ENCODE results near the gene SFT2D1. TPM values are rescaled to one million over a fixed set of nuclear protein-coding genes. Genes with fewer than 3 reads are reported as not detected.

Gene SFT2D1
- total RNA-seq, 6 experiments from 2014 or later: 44.8 to 56.5 (median 47.3) TPM

- DNase-seq: no peak
- no peak for TF ChIP-seq CTCF (IDR thresholded peaks at IDR 0.05)
- H3K27me3 Mint-ChIP-seq (ENCODE audit: insufficient read depth): peaks cover 14% of the 10 kb centered on the region
- no peak overlapping the region for H3K4me3 Mint-ChIP-seq
- H3K27ac Mint-ChIP-seq: no peak overlapping the region
- H3K36me3 Mint-ChIP-seq (ENCODE audit: low read depth): no peaks in the 10 kb centered on the region
- no peaks in the 10 kb centered on the region for H3K9me3 Mint-ChIP-seq
- H3K4me1 Mint-ChIP-seq (ENCODE audit: low read depth): no peaks in the 10 kb centered on the region
These were observed 41.9 kb downstream of the SFT2D1 start for GRCh38 chr6:166300357-166300987.

- H3K27me3 Mint-ChIP-seq (ENCODE audit: insufficient read depth): peaks cover 16% of the 10 kb centered on the region
- no peaks in the 10 kb centered on the region for H3K36me3 Mint-ChIP-seq (ENCODE audit: low read depth)
- DNase-seq: no peak
- no peaks in the 10 kb centered on the region for H3K4me1 Mint-ChIP-seq (ENCODE audit: low read depth)
- no peak overlapping the region for H3K4me3 Mint-ChIP-seq
- no peak overlapping the region for H3K27ac Mint-ChIP-seq
- no peak for TF ChIP-seq CTCF (IDR thresholded peaks at IDR 0.05)
- H3K9me3 Mint-ChIP-seq: no peaks in the 10 kb centered on the region
These were observed 44.7 kb downstream of the SFT2D1 start for GRCh38 chr6:166297606-166298005.

GRCh38 chr6:166296035-166296883, 46.1 kb downstream of the SFT2D1 start:
- peaks cover 18% of the 10 kb centered on the region for H3K27me3 Mint-ChIP-seq (ENCODE audit: insufficient read depth)
- no peaks in the 10 kb centered on the region for H3K4me1 Mint-ChIP-seq (ENCODE audit: low read depth)
- H3K36me3 Mint-ChIP-seq (ENCODE audit: low read depth): no peaks in the 10 kb centered on the region
- H3K4me3 Mint-ChIP-seq: no peak overlapping the region
- no peak for DNase-seq
- no peak overlapping the region for H3K27ac Mint-ChIP-seq
- no peaks in the 10 kb centered on the region for H3K9me3 Mint-ChIP-seq
- no peak for TF ChIP-seq CTCF (IDR thresholded peaks at IDR 0.05)

GRCh38 chr6:166293731-166294584, 48.4 kb downstream of the SFT2D1 start:
- Mint-ChIP-seq H3K9me3 (peaks cover 6% of the 10 kb centered on the region; the same call in 1 of the 2 replicates), H3K27ac (no peak overlapping the region), H3K36me3 (ENCODE audit: low read depth) (no peaks in the 10 kb centered on the region), H3K27me3 (ENCODE audit: insufficient read depth) (peaks cover 18% of the 10 kb centered on the region), H3K4me3 (no peak overlapping the region), H3K4me1 (ENCODE audit: low read depth) (no peaks in the 10 kb centered on the region)
- no peak for TF ChIP-seq CTCF (IDR thresholded peaks at IDR 0.05)
- no peak for DNase-seq

- H3K4me3 Mint-ChIP-seq: no peak overlapping the region
- no peak for TF ChIP-seq CTCF (IDR thresholded peaks at IDR 0.05)
- H3K9me3 Mint-ChIP-seq: peaks cover 6% of the 10 kb centered on the region; the same call in 1 of the 2 replicates
- no peaks in the 10 kb centered on the region for H3K36me3 Mint-ChIP-seq (ENCODE audit: low read depth)
- H3K4me1 Mint-ChIP-seq (ENCODE audit: low read depth): no peaks in the 10 kb centered on the region
- H3K27me3 Mint-ChIP-seq (ENCODE audit: insufficient read depth): peaks cover 7% of the 10 kb centered on the region
- no peak for DNase-seq
- H3K27ac Mint-ChIP-seq: no peak overlapping the region
These were observed 52.9 kb downstream of the SFT2D1 start for GRCh38 chr6:166289207-166290060.
